Cardiac muscle cell (in vitro differentiated cells and primary cell): ENCODE results near the gene MRPL20. TPM values are rescaled to one million over a fixed set of nuclear protein-coding genes. Genes with fewer than 3 reads are reported as not detected.

ENCODE experiments used
- DNase-seq, 2 donors: peaks; one replicate each; pipeline versions ENCODE4 v3.0.0 to v3.0.0-alpha.2; 2010 to 2017; ENCODE audit warnings: low read depth in 1 of 2, low spot score in 1 of 2
- H3K27ac ChIP-seq: fragments of 200-600 bp; sonication (generic); 2 replicates; pipeline ENCODE4 v1.5.1; 2016
- H3K27me3 ChIP-seq: fragments of 200-600 bp; sonication (generic); 2 replicates; pipeline ENCODE4 v1.6.0; 2016; ENCODE audit warnings: control low read depth
- H3K36me3 ChIP-seq: fragments of 200-600 bp; sonication (generic); 2 replicates; pipeline ENCODE4 v1.5.1; 2016; ENCODE audit warnings: control low read depth
- H3K4me1 ChIP-seq: fragments of 200-600 bp; sonication (generic); 2 replicates; pipeline ENCODE4 v1.8.1; 2017; ENCODE audit warnings: low read depth, mild to moderate bottlenecking, mixed run types
- H3K4me3 ChIP-seq: fragments of 200-600 bp; sonication (generic); 2 replicates; pipeline ENCODE4 v1.5.1; 2016; ENCODE audit warnings: mild to moderate bottlenecking
- H3K9me3 ChIP-seq: fragments of 200-600 bp; sonication (generic); 2 replicates; pipeline ENCODE4 v1.5.1; 2017; ENCODE audit warnings: low read depth, mild to moderate bottlenecking, control low read depth
- CTCF ChIP-seq: IDR thresholded peaks from 2 replicates; pipeline ENCODE4 v1.5.1; 2012; ENCODE audit warnings: low read depth, mild to moderate bottlenecking, low read length
- polyA plus RNA-seq: library from polyadenylated mRNA; unstranded; fragments of >200 nt; fragmentation: Nextera tagmentation; extraction: Ambion mirVana; gene quantifications from 2 replicates; pipeline ENCODE4 v1.2.1, GENCODE V29; 2016
- total RNA-seq: library from RNA; depleted of rRNA; stranded (reverse); fragments of >200 nt; gene quantifications from 2 replicates; pipeline ENCODE4 v1.2.3, GENCODE V29; 2016

MRPL20 gene
- total and polyA plus RNA-seq, 2 experiments from 2014 or later, result 97.6 to 255 TPM

- Histone ChIP-seq H3K4me3 (no peak overlapping the region), H3K36me3 (peaks cover 3% of the 10 kb centered on the region)
- TF ChIP-seq CTCF, result no peak
Measured at GRCh38 chr1:1381294-1381693, 25.8 kb downstream of the MRPL20 start.

GRCh38 chr1:1380860-1381259 is 26.2 kb downstream of the MRPL20 start:
- H3K4me1 ChIP-seq, result no peaks in the 10 kb centered on the region
- TF ChIP-seq CTCF, result no peak
- no peak overlapping the region for H3K27ac ChIP-seq
- no peak for DNase-seq
- no peaks in the 10 kb centered on the region for H3K27me3 ChIP-seq
- no peak overlapping the region for H3K4me3 ChIP-seq
- H3K36me3 ChIP-seq, result no peaks in the 10 kb centered on the region
- no peaks in the 10 kb centered on the region for H3K9me3 ChIP-seq

More at GRCh38 chr1:1381294-1381693, 25.8 kb downstream of the MRPL20 start:
- H3K9me3 ChIP-seq, result no peaks in the 10 kb centered on the region
- H3K27me3 ChIP-seq, result no peaks in the 10 kb centered on the region
- no peaks in the 10 kb centered on the region for H3K4me1 ChIP-seq
- H3K27ac ChIP-seq, result no peak overlapping the region
- no peak for DNase-seq

GRCh38 chr1:1377540-1378205 is 29.4 kb downstream of the MRPL20 start:
- DNase-seq, result no peak
- no peak overlapping the region for H3K27ac ChIP-seq
- TF ChIP-seq CTCF, result no peak
- no peaks in the 10 kb centered on the region for H3K27me3 ChIP-seq
- peaks cover 4% of the 10 kb centered on the region for H3K36me3 ChIP-seq
- H3K4me1 ChIP-seq, result peaks cover 5% of the 10 kb centered on the region
- H3K4me3 ChIP-seq, result no peak overlapping the region
- no peaks in the 10 kb centered on the region for H3K9me3 ChIP-seq

- peaks cover 4% of the 10 kb centered on the region for H3K36me3 ChIP-seq
- H3K4me1 ChIP-seq, result peaks cover 5% of the 10 kb centered on the region
- H3K27ac ChIP-seq, result peak overlapping the region; percentile 93
- H3K9me3 ChIP-seq, result no peaks in the 10 kb centered on the region
- H3K4me3 ChIP-seq, result no peak overlapping the region
- no peak for DNase-seq
- no peak for TF ChIP-seq CTCF
- no peaks in the 10 kb centered on the region for H3K27me3 ChIP-seq
Measured at GRCh38 chr1:1376551-1377226, 30.4 kb downstream of the MRPL20 start.

GRCh38 chr1:1374929-1375662 is 32.0 kb downstream of the MRPL20 start, which contains the start of gene AURKAIP1:
AURKAIP1 (minus strand) TSS chr1:1375207; CDS start chr1:1374756, 451 bp downstream.
- peak; percentile 100 for DNase-seq
- Histone ChIP-seq H3K4me1 (peaks cover 5% of the 10 kb centered on the region), H3K4me3 (peak within 1 kb of the TSS; percentile 86), H3K27ac (peak within 1 kb of the TSS; percentile 93), H3K9me3 (no peaks in the 10 kb centered on the region), H3K27me3 (no peaks in the 10 kb centered on the region), H3K36me3 (peaks cover 4% of the 10 kb centered on the region)
- TF ChIP-seq CTCF, result peak; percentile 40
